Inflammatory macrophage treated with lipopolysaccharide for 1 hour (primary cell): ENCODE results near the gene HTR3A.

ENCODE experiments used
- DNase-seq, 2 donors: peaks; one replicate each; pipeline ENCODE4 v3.0.0-alpha.2; 2020 to 2022

Gene HTR3A

DNA sequence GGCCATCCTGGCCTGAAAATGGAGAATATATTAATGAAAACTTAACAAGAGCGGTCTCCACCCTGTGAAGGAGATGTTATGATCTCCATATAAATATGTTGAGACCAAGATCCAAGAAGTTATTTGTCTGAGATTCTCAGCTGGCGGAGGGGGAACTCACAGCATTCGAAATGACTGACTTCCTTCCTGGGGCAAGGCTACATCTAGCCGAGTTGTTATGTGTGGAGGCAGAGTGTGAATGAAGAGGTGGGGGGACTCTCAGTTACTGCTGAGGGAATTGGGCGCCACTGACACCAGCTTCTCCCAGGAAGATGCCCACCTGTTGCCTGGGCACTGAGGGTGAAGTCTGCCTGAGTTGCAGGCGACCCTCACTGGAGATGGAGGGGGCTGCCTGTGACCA, 5.9 kb downstream of the HTR3A start:
- DNase-seq, result no peak

- DNase-seq, result no peak
Observed at GRCh38 chr11:113982306-113982705, 7.4 kb downstream of the HTR3A start.

DNA sequence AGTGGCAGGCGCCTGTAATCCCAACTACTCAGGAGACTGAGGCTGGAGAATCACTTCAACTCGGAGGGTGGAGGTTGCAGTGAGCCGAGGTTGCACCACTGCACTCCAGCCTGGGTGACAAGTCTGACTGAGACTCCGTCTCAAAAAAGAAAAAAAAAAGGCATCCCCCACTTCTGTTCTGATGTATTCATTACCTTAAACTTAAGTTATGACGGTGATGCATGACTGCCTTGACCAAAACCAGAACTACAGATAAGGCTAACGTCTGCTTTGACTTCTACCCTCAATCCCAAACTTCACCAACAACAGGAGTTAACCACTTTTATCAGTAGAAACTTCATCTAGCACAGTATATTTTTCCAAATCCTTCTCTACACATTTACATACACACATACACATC, 9.9 kb downstream of the HTR3A start:
- DNase-seq, result no peak

- no peak for DNase-seq
Observed at GRCh38 chr11:113985906-113986305, 11.0 kb downstream of the HTR3A start.

DNA sequence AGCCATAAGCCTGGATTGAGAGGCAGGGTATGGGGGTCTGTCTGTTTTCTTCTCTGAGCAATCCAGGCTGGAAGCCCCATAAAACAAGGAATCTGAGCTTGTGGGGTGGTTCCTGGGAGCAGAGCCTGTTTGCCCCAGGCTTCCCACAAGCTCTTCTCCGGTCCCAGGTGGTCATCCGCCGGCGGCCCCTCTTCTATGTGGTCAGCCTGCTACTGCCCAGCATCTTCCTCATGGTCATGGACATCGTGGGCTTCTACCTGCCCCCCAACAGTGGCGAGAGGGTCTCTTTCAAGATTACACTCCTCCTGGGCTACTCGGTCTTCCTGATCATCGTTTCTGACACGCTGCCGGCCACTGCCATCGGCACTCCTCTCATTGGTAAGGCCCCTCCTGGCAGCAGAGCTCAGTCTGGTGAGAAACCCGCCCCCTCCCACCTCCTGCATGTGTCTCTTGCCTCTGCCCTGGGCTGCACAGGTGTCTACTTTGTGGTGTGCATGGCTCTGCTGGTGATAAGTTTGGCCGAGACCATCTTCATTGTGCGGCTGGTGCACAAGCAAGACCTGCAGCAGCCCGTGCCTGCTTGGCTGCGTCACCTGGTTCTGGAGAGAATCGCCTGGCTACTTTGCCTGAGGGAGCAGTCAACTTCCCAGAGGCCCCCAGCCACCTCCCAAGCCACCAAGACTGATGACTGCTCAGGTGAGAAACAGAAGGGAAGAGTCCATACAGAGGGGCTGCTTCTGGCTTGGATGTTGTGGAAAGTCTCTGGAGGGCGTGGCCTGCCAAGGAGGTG, 11.6 kb downstream of the HTR3A start:
- no peak for DNase-seq

DNA sequence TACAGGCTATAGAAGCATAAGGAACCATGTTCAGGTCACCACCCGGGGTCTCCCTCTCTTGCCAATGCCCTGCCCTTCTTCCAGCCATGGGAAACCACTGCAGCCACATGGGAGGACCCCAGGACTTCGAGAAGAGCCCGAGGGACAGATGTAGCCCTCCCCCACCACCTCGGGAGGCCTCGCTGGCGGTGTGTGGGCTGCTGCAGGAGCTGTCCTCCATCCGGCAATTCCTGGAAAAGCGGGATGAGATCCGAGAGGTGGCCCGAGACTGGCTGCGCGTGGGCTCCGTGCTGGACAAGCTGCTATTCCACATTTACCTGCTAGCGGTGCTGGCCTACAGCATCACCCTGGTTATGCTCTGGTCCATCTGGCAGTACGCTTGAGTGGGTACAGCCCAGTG, 14.5 kb downstream of the HTR3A start:
- no peak for DNase-seq

GRCh38 chr11:113989916-113990315, 15.0 kb downstream of the HTR3A start:
- DNase-seq, result no peak

DNA sequence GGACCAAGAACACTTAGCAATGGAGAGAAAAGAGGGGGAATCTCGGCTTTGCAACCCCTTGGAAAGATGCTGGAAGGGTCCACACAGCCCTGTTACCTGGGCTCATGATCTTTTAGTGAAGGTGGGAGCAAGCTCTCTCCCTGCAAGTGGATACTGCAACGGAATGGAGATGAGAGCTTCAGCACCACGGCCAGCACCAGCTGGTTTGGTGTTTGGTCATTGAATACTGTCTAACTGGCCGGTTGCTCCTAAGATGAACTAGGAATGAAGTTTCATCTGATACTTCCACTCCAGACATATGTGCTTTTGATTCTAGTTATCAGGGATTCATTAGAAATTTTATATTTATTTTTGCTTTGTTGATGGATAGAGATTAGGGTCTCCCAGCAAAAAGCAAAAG, 16.3 kb downstream of the HTR3A start:
- peak in 1 of 2 donors; percentile 17 for DNase-seq

- DNase-seq, result no peak
Observed at GRCh38 chr11:113991718-113992458, 17.0 kb downstream of the HTR3A start.

DNA sequence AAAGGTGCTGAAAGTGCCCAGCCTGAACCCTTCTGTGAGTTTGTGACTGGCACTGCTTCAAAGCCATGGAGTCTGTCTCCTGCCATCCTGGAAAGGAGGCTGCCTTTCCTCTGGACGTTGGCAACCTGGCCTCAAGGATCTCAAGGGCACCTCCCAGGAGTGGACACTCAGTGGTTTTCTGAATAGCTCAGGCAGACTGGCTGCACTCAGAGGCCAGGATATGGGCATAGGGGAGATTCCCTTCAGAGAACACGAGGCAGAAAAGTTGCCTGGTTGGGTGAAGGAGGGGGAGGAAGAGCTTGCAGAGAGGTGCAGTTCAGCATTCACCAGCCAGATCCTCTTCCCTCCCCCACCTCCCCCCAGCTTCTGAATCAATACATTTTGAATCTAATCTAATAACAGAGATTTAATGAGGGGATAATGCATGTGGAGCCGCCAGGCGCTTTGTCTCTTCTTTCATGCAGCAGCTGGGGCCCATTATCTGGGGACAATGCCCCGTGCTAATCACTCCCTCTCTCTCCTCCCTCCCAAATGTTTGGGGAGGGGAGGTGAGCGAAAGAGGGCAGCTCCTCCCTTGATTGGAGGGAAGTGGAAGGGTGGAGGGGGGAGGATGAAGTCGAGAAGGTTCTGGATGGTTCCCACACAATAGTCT, 17.7 kb downstream of the HTR3A start:
- DNase-seq, result no peak

DNA sequence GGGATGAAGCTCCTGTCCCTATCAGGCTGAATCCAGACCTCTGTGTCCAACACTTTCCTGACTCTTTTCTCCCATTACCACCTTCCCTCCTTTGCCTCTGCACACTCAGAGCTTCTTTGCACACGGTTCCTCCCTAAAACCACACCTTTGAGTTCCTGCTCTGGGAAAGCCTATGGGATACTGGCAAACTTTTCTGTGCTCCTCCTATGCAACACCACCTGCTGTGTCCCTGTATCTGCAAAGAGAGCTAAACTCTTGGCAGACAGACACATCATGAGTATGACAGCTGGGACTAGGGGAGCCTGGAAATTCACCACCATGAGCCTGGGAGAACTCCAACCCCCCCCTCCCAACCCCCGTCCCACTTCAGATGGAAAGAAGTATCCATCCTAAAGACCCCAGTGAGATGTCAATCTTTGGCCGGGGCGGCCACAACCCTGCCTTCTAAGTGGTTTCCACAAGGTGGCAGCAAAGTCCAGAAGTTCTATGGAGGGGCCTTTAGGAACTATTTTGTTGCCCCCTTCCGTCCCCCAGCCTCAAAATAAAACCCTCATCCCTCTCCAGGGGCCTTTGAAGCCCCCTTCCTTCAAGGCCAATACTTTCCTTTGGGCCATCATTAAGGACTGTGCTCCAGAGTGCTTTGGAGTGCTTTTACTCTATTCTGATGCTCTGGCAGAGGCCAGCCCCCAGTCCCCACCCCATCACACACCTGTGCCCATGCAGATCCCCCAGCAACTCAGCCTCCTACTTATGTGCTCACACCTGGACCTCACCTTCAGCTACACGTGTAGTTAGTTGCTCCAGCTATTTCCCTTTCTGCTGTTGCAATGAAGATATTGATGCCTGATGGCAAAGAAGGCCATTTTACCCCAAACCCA, 19.4 kb downstream of the HTR3A start:
- DNase-seq, result peak in 1 of 2 donors; percentile 25

DNA sequence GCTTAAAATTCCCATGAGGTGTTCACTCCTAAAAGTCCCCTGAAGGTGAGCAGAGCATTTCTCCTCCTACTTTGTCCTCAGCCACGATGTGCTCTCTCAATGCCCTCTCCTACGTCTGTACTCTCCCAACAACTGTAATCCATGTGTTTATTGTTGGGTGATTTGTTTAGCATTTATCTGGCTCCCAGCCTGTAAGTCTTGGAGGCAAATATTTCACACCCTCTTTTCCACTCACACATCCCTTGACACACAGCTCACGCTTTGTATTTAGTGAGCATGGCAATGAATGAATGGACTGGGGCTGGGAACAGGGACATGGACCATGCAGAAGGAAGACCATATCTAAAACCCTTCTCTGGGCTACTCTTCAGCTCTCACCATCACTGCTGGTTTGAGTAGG, 22.6 kb downstream of the HTR3A start:
- no peak for DNase-seq

DNA sequence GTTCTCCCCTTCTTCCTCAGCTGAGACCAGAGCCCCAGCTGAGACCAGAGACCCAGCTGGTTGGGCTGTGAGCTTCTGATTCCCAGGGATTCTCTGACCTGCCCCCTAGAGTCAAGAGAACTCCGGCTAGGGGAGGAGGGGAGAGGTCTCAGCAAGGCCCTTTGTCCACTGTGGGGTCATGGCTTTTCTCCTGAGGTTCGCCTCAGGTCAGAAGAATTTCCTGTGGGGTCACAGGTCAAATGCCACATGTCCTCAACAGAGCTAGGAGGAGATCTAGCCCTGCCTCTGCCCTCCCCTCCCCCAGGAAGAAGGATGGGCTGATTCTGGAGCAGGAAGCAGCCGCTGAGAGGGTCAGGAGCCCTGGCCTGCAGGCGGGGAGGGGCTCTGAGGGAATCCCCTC, 23.7 kb downstream of the HTR3A start:
- no peak for DNase-seq

- DNase-seq, result no peak
Observed at GRCh38 chr11:114000526-114000925, 25.6 kb downstream of the HTR3A start.

GRCh38 chr11:114001416-114001815, 26.5 kb downstream of the HTR3A start:
- DNase-seq, result no peak

- peak in 1 of 2 donors; percentile 1 for DNase-seq
Observed at GRCh38 chr11:114008331-114008730, 33.4 kb downstream of the HTR3A start.

- no peak for DNase-seq
Observed at GRCh38 chr11:114010931-114011330, 36.0 kb downstream of the HTR3A start.

DNA sequence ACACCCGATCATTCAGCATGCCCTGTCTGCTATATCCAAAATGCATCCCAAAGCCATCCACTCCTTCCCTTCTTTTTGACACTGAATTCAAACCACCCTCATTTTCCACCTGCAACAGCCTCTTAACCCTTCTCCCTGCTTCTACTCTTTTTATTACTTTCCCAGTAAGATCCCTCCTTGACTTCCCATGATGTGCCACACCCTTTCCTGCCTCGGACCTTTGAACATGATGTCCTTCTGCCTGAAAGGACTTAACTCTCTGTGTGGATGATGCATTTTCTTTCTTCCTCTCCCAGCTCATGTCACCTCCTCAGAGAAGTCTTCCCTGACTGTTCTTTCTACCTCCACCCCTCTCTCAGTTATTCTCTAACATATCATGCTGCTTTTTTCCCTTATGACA, 36.5 kb downstream of the HTR3A start:
- no peak for DNase-seq

DNA sequence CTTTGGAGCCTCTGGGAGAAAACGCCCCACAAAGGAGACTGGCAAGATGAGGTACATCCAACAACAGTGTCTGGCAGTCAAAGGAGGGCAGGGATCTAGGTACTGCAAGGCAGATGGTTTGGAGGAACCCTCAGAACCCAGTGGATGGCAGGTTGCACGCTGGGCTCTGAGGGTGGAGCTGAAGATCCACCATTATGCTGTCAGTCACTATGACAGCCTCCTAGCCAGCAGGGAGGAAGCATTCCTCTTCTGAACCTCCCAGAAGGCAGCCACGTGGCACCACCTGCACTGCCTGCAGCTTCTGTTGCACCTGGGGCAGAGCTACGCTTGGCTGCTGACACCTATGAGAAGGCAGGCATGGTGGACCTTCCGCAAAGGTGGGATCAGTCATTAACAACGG, 40.2 kb downstream of the HTR3A start:
- DNase-seq, result no peak

GRCh38 chr11:114016986-114017385, 42.1 kb downstream of the HTR3A start:
- no peak for DNase-seq

DNA sequence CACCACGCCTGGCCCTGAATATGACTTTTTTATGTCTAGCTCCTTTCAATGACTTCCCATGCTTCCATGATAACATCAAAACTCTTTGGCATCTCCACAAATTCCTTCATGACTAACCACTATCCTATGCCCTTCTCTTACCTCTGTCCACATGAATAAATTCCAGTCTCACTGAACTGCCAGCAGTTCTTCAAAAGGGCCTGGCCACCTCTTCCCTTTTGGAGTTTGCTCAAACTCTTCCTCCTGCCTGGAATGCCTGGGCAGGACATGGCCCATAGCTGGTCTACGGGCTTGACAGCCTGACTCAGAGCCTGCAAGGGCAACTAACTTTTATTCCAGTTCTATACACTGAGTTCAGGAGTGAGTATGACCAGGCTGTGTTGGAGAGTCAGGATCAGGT, 42.8 kb downstream of the HTR3A start:
- no peak for DNase-seq

DNA sequence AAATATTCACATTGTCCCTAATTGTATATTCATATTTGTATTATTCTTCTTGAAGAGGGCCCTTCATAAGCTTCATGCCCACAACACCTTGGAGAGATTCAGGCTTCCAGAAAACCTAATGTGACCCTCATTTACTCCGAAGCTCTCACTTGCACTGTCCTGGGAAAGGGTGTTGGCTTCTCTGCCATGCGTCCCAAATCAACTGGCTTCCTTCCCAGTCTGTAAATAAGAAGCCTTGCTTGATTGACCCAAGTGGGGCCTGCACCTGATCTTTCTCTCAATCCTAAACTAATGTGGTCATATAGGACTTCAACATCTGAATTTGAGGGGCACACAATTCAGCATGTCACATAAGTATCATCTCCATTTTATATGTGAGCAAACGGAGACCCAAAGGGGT, 44.1 kb downstream of the HTR3A start:
- no peak for DNase-seq

DNA sequence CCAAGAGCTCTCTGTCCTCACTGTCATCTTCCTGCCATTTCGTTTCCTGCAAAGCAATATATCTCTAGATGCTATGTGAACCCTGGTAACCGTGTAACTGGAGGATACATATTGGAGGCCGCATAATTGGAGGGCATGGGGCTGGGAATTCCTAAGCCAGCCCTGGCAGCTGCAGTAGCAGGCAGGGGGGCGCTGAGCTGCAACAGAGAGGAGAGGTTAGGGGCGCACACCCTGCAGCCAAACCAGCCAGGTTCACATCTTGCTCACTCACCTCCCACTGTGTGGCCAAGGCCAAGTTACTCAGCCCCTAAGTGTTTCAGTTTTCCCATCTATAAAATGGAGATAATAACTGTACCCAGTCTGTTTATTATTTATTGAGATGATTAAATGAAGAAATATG, 44.7 kb downstream of the HTR3A start:
- DNase-seq, result no peak
